Stimulated activated CD8-positive, alpha-beta memory T cell treated with anti-CD3 and anti-CD28 coated beads, Interleukin-4, amount 100 ng/mL, for 4 hours (primary cell): Measurements from ENCODE around the gene NIN.

ENCODE experiments used
- DNase-seq, 2 donors: peaks; one replicate each; pipeline ENCODE4 v3.0.0-alpha.2; 2020; ENCODE audit warnings: low read depth in 2 of 2, low spot score in 1 of 2

NIN gene

DNA sequence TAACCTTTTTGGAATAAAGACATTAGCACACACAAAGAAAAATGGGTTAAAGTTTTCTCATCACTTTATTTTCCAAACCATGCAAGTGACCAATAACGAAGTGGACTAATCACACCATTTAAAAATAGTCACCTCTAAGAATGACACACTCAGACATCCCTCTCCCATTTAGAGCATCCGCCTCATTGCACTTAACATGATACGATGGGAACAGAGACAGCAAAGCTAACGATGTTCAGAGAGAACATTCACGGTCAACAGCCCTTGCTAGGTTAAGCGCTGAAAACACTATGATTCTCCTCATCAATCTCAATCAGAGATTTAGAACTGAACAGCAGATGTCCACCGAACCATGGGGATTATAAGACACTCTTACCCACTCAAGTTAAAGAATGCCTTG, 35.8 kb downstream of the NIN start:
- DNase-seq: no peak

DNA sequence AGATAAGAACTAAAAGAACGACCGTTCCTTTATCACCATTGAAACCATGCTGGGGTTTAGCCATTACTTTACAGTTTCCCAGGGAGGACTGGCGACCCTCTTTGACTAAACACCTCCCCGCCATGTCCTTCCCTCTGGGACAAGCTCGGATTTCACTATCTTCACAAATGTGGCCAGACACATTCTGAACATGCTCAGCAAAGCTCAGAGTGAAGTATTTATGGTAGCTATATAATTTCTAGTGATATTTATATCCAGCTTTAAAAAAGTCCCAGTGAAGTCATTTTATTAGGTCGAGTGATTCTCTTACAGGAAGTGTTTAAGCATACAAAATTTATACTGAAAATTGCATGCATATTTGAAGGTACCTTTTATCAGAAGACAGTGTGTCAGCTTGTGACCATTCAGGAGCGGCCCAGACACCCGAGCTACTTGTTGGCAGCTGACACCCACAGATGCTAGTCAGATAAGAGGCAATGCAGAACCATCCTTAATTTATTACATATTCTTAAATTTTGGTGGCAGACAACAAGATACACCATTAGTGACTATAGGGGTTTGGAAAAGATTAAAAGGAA, 36.8 kb downstream of the NIN start:
- DNase-seq: no peak

DNA sequence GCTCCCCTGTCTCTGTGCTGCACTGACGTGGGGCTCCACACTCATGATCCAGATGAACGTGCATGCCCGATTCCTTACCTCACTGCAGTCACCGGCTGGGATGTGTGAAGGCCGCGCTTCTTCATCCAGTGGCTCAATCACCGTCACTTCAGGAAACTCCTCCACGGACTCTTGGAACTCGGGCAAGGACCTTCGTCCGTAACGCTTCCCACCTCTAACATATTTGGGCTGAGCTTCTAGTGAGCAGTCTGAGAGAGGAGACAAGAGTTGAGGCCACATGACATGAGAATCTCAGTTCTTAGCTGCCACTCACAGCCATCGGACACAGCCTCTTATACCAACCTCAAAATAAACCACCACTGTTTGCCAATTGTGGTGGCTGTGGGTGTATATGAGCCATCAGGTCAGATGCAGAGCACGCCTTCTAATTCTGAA, 38.3 kb downstream of the NIN start:
- no peak for DNase-seq

DNA sequence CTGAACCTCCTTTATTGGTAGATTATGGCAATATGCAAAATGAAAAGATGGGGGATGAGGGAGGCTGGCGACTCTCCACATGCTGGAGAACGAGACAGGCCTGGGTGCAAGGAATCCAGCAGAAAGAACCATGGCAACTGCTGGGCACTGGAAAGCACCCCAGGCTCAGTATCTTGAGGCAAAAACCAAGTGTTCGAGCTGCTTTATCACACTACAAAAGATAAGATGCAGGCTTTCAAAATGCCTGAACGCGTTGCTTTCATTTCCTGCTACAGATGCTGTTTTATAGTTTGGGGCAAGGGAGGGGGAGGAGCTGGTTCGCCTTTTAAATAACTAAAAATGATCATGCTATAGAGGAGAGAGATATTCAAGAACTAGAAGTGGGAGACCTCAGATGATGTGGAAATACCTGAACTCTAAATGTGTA, 38.9 kb downstream of the NIN start:
- no peak for DNase-seq

DNA sequence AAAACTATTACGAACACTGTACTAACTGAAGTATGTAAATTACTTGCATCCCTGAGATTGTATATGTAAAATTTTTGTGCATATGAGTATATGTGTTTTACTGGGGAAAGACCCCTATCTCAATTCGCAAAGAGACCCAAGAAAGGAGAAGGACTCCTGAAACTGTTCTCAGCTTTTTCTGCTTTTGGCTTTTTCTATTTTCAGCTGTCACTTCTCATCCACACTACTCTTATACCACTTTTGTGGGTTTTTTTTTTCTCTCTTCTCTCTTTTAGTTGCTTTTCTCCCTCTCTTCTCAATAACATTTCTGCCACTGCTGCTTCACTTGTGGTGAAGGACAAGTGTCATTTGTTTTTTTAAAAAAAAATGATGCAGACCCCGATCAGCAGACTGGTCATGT, 39.8 kb downstream of the NIN start:
- no peak for DNase-seq

DNA sequence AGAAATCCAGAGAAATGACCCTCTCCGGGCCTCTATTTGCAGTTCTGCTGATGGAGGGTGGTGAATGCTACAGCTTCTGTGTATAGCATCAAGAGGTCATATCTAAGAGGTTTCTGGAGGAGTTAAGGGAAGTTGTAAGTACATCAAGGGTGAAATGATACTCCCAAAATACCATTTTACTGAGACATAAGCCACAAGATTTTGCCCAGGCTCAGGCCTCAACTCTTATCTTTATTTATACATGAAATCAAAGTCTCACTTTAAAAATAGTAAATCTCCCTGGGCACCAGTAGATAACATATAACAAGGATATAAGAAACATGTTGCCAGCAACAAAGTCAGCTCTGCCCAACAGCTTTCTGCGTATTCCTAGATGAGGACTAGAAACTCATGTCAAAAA, 40.4 kb downstream of the NIN start:
- DNase-seq: no peak

GRCh38 chr14:50786751-50787464, 44.1 kb downstream of the NIN start:
- DNase-seq: no peak

- no peak for DNase-seq
These were observed 45.4 kb downstream of the NIN start for GRCh38 chr14:50785457-50786063.

GRCh38 chr14:50784683-50785456, 46.1 kb downstream of the NIN start:
- DNase-seq: no peak

GRCh38 chr14:50783563-50783962, 47.4 kb downstream of the NIN start:
- no peak for DNase-seq

GRCh38 chr14:50780393-50780792, 50.6 kb downstream of the NIN start:
- no peak for DNase-seq

DNA sequence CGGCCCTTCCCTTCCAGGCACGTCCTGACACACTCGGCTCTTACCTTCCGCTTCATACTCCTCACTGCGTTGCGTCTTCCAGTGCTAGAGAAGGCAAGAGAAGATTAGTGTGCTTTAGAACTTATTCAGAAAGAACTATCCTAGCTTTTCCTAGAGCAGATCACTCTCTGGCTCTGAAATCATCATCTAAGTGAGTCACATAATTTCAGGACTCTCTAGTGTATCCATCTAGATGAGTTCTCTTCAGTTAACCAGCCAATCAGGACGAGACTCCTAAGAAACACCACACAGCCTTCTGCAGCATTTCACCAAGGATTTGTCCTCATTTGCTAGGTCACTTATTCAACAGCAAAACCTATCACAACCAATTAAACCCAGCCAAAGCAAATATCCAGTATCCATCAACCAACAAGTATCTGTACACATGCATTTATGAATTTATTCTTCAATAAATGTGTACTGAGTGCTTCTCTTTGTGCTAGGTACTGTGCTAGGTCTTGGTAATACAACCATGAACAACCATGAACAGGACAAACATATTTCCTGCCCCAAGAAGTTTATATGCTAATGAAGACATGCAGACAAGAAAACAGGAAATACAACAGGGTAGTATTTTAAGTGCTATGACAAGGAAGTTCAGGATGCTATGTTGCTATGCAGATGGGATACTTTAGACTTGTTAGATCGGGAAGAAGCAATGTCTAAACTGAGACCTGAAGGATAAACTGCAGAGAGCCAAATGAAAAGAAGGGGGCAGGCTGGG, 52.1 kb downstream of the NIN start:
- no peak for DNase-seq

DNA sequence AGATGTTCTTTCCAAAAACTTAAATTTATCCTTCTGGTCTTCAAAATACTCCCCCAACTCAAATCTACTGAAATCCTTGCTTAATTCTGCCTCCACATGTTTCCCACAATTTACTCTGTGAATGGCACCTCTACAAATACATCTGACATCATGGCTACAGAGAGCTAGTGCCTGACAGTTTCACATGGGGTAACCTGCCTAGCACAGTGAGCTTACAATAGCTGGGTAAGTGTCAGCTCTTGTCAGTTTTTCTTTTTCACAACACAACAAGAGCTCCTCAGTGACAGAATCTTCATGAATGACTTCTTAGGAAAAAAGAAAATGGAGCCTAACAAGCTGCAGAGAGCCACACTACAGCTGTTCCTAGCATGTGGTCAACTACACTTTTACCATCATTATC, 54.4 kb downstream of the NIN start:
- DNase-seq: no peak

DNA sequence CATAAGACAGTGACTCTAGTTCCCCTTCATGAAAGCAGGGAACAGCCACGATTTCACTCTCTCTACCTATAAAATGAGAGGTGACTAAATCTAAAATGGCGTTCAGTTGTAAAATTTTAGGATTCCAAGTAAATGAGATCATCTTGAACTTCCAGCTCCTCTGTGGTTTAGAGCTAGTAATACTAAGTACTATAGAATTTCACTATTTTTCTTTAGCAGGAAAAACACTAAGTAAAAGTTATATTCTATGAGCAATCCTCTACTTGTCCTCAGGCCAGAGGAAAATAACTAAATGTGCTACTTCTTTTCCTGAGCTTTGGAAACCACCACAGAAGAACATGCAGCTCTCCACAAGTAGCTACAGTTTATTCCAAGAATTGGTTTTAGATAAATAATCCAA, 55.6 kb downstream of the NIN start:
- no peak for DNase-seq

GRCh38 chr14:50774542-50775267, 56.3 kb downstream of the NIN start:
- no peak for DNase-seq

DNA sequence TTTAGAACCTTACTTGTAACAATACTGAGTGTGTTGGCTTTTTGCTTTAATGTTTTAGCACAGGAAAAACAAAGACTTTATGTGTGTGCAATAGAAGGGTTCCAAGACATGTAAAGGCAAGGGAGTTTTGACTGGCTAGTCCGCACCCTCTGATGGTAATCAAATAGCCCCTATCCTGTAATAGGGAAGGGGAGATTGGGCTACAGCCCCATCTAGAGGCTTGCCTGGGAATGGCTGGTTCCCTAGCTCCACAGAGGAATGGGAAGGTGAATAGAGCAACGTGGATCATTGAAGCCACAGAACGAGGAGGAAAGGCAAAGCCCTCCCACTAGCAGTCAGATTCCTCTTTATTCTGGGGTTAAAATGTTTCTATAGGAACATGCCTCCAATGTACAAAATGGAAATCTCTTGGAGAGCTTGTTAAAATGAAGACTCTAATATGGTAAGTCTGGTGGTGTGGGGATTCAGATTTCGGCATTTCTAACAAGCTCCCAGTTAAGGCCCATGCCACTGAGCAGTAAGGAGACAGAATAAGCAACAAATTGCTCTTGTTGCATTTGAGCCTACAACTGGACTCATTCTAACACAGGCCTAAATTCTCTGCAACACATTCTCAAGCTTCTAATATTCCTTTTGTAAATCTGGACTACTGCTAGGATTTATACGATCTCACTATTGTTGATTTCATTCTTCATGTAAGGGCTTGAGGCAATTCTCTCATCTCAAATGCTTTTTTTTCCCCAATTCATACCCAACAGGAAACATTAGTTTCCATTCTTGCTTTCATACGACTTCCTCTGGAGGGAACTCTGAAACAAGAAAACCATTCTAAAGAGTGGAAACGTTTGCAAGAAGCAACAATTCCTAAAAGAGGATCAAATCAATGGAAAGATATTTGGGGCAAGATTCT, 57.1 kb downstream of the NIN start:
- DNase-seq: no peak

DNA sequence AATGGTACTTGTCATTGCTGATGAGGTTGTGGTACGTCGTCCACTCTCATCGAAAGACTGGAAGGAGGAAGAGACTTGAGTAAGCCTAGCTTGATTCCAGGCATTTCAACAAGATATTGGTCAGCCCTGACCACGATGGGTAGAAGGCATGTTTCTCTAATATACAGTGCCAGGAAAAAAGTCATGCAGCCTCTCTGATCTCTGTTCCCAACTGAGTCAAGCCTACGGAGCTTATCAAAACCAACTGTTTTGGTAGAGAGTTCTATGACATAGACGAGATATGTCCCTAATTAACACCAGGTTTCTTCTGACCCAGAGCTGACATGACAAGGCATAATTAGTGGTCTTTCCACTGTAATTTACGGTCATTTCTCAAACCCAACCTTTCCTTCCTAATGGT, 58.5 kb downstream of the NIN start:
- DNase-seq: no peak

DNA sequence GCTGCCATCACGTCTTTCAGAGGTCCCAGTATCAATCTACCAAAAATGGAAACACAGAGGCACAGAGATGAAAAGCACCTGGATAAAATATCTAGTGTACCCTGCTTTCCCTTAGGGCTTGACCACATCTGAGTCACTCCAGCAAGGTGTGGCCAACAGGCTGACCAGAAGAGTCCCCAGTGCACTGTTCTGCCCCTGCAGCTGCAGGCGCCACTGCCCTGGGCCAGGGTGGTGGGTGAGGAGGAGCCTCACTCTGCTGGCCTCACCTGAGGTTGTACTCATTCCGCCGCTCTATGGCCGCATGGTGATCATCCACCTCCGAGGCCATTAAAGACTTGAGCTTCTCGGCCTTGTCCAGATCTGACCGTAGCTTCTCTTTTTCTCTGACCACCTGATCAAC, 60.4 kb downstream of the NIN start:
- DNase-seq: no peak

- DNase-seq: no peak
These were observed 61.0 kb downstream of the NIN start for GRCh38 chr14:50769863-50770500.
